Stomach (tissue), 19 donors: ENCODE data around the gene TMEM200B. TPM values are rescaled to one million over a fixed set of nuclear protein-coding genes. Genes with fewer than 3 reads are reported as not detected.

Source experiments
- DNase-seq, 2 donors: peaks; one replicate each; pipeline versions ENCODE4 v3.0.0 to v3.0.0-alpha.2; 2013 to 2019
- H3K27ac ChIP-seq, 5 donors: fragments of 200-600 bp in 4 of 5; sonication (generic) in 4 of 5; one replicate each; pipeline ENCODE4 v1.5.1; 2013 to 2019; ENCODE audit warnings: mild to moderate bottlenecking in 1 of 5, moderate library complexity in 1 of 5
- H3K27me3 ChIP-seq, 3 donors: fragments of 200-600 bp; sonication (generic); one replicate each; pipeline ENCODE4 v1.5.1; 2017 to 2019; ENCODE audit warnings: mixed run types in 1 of 3
- H3K36me3 ChIP-seq, 4 donors: fragments of 200-600 bp; sonication (generic); 1 replicate in 3 of 4; 2 replicates in 1 of 4; pipeline ENCODE4 v1.5.1; 2016 to 2019
- H3K4me1 ChIP-seq, 4 donors: fragments of 200-600 bp; sonication (generic); one replicate each; pipeline ENCODE4 v1.5.1; 2016 to 2019
- H3K4me3 ChIP-seq, 4 donors: fragments of 200-600 bp; sonication (generic) in 3 of 4; one replicate each; pipeline ENCODE4 v1.5.1; 2016 to 2019; ENCODE audit warnings: mild to moderate bottlenecking in 1 of 4
- H3K9me3 ChIP-seq, 4 donors: fragments of 200-600 bp; sonication (generic); one replicate each; pipeline ENCODE4 v1.5.1; 2016 to 2019
- CTCF ChIP-seq, 7 experiments: fragments of 450-650 bp in 4 of 7; fragments of 200-600 bp in 3 of 7; sonication (generic) in 3 of 7; IDR thresholded peaks; one replicate each; pipeline ENCODE4 v1.5.1; 2016 to 2019; ENCODE audit warnings: antibody characterized with exemption in 7 of 7, control low read depth in 2 of 7, mild to moderate bottlenecking in 1 of 7
- EP300 ChIP-seq: sonication (generic); formaldehyde crosslinking; IDR thresholded peaks from one replicate; pipeline ENCODE4 v1.6.1; 2017; ENCODE audit warnings: antibody characterized with exemption
- POLR2A ChIP-seq, 4 donors: fragments of 450-650 bp; IDR thresholded peaks; one replicate each; pipeline ENCODE4 v1.6.1; 2016; ENCODE audit warnings: antibody characterized with exemption in 4 of 4, control low read depth in 2 of 4, mild to moderate bottlenecking in 1 of 4, moderate library complexity in 1 of 4
- POLR2AphosphoS5 ChIP-seq, 3 donors: sonication (generic); formaldehyde crosslinking; IDR thresholded peaks; one replicate each; pipeline ENCODE4 v1.6.1; 2016; ENCODE audit warnings: antibody characterized with exemption in 3 of 3
- WGBS, 5 donors: extraction: QIAGEN DNeasy Blood & Tissue Kit in 3 of 5; methylation state at CpG; one replicate each; pipeline versions ENCODE4 v1.1.5 to v1.1.7; 2013 to 2018; 5-methylcytosine and 5-hydroxymethylcytosine counted together
- intact Hi-C: fragments of 100-400 bp; cut with DNase I; formaldehyde crosslinking; loops from one replicate; pipeline ENCODE4 v1.15.1; 2023; ENCODE audit warnings: low total_unique reads
- long read RNA-seq, 10 donors: transcript quantifications; one replicate each; lab custom pipeline, GENCODE V29; 2026
- polyA plus RNA-seq, 3 donors: library from polyadenylated mRNA; stranded (reverse); fragments of 200-250 nt; gene quantifications; one replicate each; pipeline ENCODE4 v1.2.3, GENCODE V29; 2013
- total RNA-seq, 5 donors: library from RNA; depleted of rRNA; stranded (reverse); fragments of >200 nt; gene quantifications; one replicate each; pipeline versions ENCODE4 v1.1.0 to v1.2.3, GENCODE V29; 2014 to 2016
- donor health status: healthy with polysubstance abuse.
- donor health status: Bipolar disorder and iron deficiency.
- donor health status: healthy.

The TMEM200B gene
- total RNA-seq: 1 to 10 TPM in 1 of 5 donors, under 1 TPM in 1, not detected in 3; 0.45 to 8.3 TPM
- 1 to 10 TPM; 1.4 to 4.0 (median 2.8) TPM for polyA plus RNA-seq
- long read RNA-seq, donor 1, partial matches to known transcripts: 0 of 2 reads
- long read RNA-seq, donor 1, other reads (novel, unspliced or antisense): 0 of 2 reads
- long read RNA-seq, donor 2, partial matches to known transcripts: 0 of 2 reads
- long read RNA-seq, donor 2, other reads (novel, unspliced or antisense): 0 of 2 reads
- long read RNA-seq, donor 3: 0 reads
- long read RNA-seq, donor 4: 0 reads
- long read RNA-seq, donor 5, transcript TMEM200B-202 (2 exons, 2,501 nt): major isoform, 5 of 5 reads
- long read RNA-seq, donor 5, partial matches to known transcripts: 0 of 5 reads
- long read RNA-seq, donor 5, other reads (novel, unspliced or antisense): 0 of 5 reads
- long read RNA-seq, donor 6: 0 reads
- long read RNA-seq, donor 7, partial matches to known transcripts: 0 of 2 reads
- long read RNA-seq, donor 7, other reads (novel, unspliced or antisense): 0 of 2 reads
- long read RNA-seq, donor 8, partial matches to known transcripts: 0 of 1 reads
- long read RNA-seq, donor 8, other reads (novel, unspliced or antisense): 0 of 1 reads
- long read RNA-seq, donor 9: 0 reads
- long read RNA-seq, donor 10, partial matches to known transcripts: 0 of 4 reads
- long read RNA-seq, donor 10, other reads (novel, unspliced or antisense): 0 of 4 reads

- TF ChIP-seq POLR2AphosphoS5 (IDR thresholded peaks at IDR 0.05) (no peak), CTCF (IDR thresholded peaks at IDR 0.05) (no peak), EP300 (no peak), POLR2A (IDR thresholded peaks at IDR 0.05) (no peak)
- H3K4me3 ChIP-seq: peak within 1 kb of the TSS; percentile 63 to 74 (median 68)
- WGBS, 5 donors: 0 to 1% (median 1%) methylated on average over 3 to 46 of the region's 46 CpGs
- peaks cover 36 to 67% (median 47%) of the 10 kb centered on the region in 4 donors for H3K4me1 ChIP-seq
- intact Hi-C loops: loop anchor here (10.0 kb wide), 1 partner anchor 61 kb away; the partner anchor contains the start of gene SRSF4
- peak in 1 of 2 donors; percentile 62 for DNase-seq
- H3K36me3 ChIP-seq: no peaks in the 10 kb centered on the region
- peak within 1 kb of the TSS; percentile 81 to 93 (median 88) for H3K27ac ChIP-seq
- H3K9me3 ChIP-seq: no peaks in the 10 kb centered on the region
- H3K27me3 ChIP-seq: peaks cover 0 to 60% (median 51%) of the 10 kb centered on the region in 3 donors
These were observed at the start of gene TMEM200B for GRCh38 chr1:29123887-29124365. Gene TMEM200B (minus strand): TSS chr1:29123903. CDS start chr1:29121828, 2,075 bp downstream.

- peaks cover 26 to 78% (median 51%) of the 10 kb centered on the region in 4 donors for H3K4me1 ChIP-seq
- DNase-seq: peak in 1 of 2 donors; percentile 8
- H3K4me3 ChIP-seq: no peak overlapping the region
- 84 to 92% (median 90%) methylated on average over 7 to 8 of the region's 8 CpGs for WGBS, 5 donors
- H3K27ac ChIP-seq: no peak overlapping the region
- no peaks in the 10 kb centered on the region for H3K9me3 ChIP-seq
- no peaks in the 10 kb centered on the region for H3K27me3 ChIP-seq
- intact Hi-C loops: no loop called here
- no peak for TF ChIP-seq CTCF (IDR thresholded peaks at IDR 0.05)
- TF ChIP-seq POLR2A (IDR thresholded peaks at IDR 0.05): no peak
- TF ChIP-seq EP300: no peak
- no peak for TF ChIP-seq POLR2AphosphoS5 (IDR thresholded peaks at IDR 0.05)
- peaks cover under 1 to 23% (median 17%) of the 10 kb centered on the region in 4 donors for H3K36me3 ChIP-seq
These were observed 48.8 kb upstream of the TMEM200B start for GRCh38 chr1:29172415-29172939.

- no peak for TF ChIP-seq POLR2A (IDR thresholded peaks at IDR 0.05)
- TF ChIP-seq POLR2AphosphoS5 (IDR thresholded peaks at IDR 0.05): no peak
- TF ChIP-seq CTCF (IDR thresholded peaks at IDR 0.05): no peak
- TF ChIP-seq EP300: no peak
- Histone ChIP-seq H3K27ac (no peak overlapping the region), H3K27me3 (no peaks in the 10 kb centered on the region), H3K4me1 (peaks cover 22 to 77% (median 49%) of the 10 kb centered on the region in 4 donors), H3K4me3 (no peak overlapping the region), H3K36me3 (peaks cover 9 to 32% (median 26%) of the 10 kb centered on the region in 4 donors), H3K9me3 (no peaks in the 10 kb centered on the region)
- intact Hi-C loops: no loop called here
- DNase-seq: no peak
- WGBS, 5 donors: 78 to 88% (median 85%) methylated on average over 5 of the region's 5 CpGs
These were observed 47.8 kb upstream of the TMEM200B start for GRCh38 chr1:29171521-29171920.

- no peak for DNase-seq
- no peak overlapping the region for H3K27ac ChIP-seq
- 23 to 42% (median 36%) methylated on average over 3 of the region's 3 CpGs for WGBS, 5 donors
- TF ChIP-seq CTCF (IDR thresholded peaks at IDR 0.05) (no peak), EP300 (no peak), POLR2A (IDR thresholded peaks at IDR 0.05) (no peak), POLR2AphosphoS5 (IDR thresholded peaks at IDR 0.05) (no peak)
- no peaks in the 10 kb centered on the region for H3K9me3 ChIP-seq
- intact Hi-C loops: no loop called here
- peaks cover 18 to 77% (median 48%) of the 10 kb centered on the region in 4 donors for H3K4me1 ChIP-seq
- no peak overlapping the region for H3K4me3 ChIP-seq
- no peaks in the 10 kb centered on the region for H3K27me3 ChIP-seq
- peaks cover 13 to 37% (median 31%) of the 10 kb centered on the region in 4 donors for H3K36me3 ChIP-seq
These were observed 47.4 kb upstream of the TMEM200B start for GRCh38 chr1:29171089-29171488.
